GM18508 (cell line): ENCODE data around the gene METAP1D.
"Not testable (repeated sequence)": the region's sequence is repeated elsewhere in the genome, so short reads cannot be mapped to it uniquely, and the experiment has no call there.

Experiments
- ATAC-seq: cut with Tn5 transposase; IDR thresholded peaks from one replicate; pipeline ENCODE4 v1.9.1; 2021; ENCODE audit warnings: moderate number of reproducible peaks; ENCODE audit not compliant: insufficient read depth, unreplicated experiment

Gene METAP1D

GRCh38 chr2:172099472-172100079 lies 99.8 kb downstream of the METAP1D start:
- ATAC-seq, result no peak

- ATAC-seq, result no peak
These were observed 100.6 kb downstream of the METAP1D start for GRCh38 chr2:172100080-172100934.

- ATAC-seq, result no peak
These were observed 101.4 kb downstream of the METAP1D start for GRCh38 chr2:172100935-172101820.

GRCh38 chr2:172101821-172102390 lies 102.2 kb downstream of the METAP1D start:
- ATAC-seq, result no peak

- ATAC-seq, result peak; percentile 31
These were observed 102.9 kb downstream of the METAP1D start, which contains the start of gene DLX2 for GRCh38 chr2:172102391-172103359. DLX2 (minus strand) TSS chr2:172102900; CDS start chr2:172102538, 362 bp downstream.

- ATAC-seq, result no peak
These were observed 103.9 kb downstream of the METAP1D start for GRCh38 chr2:172103471-172104272.

- ATAC-seq, result no peak
These were observed 105.8 kb downstream of the METAP1D start for GRCh38 chr2:172105471-172106107.

- ATAC-seq, result no peak
These were observed 106.6 kb downstream of the METAP1D start for GRCh38 chr2:172106108-172106961.

GRCh38 chr2:172107690-172108586 lies 108.2 kb downstream of the METAP1D start:
- ATAC-seq, result no peak

- ATAC-seq, result no peak
These were observed 108.8 kb downstream of the METAP1D start for GRCh38 chr2:172108587-172108930.

GRCh38 chr2:172109256-172109987 lies 109.7 kb downstream of the METAP1D start:
- no peak for ATAC-seq

- no peak for ATAC-seq
These were observed 110.4 kb downstream of the METAP1D start for GRCh38 chr2:172109988-172110811.

GRCh38 chr2:172113617-172114016 lies 113.9 kb downstream of the METAP1D start:
- ATAC-seq, result no peak

- ATAC-seq, result not testable (repeated sequence)
These were observed 114.4 kb downstream of the METAP1D start for GRCh38 chr2:172114176-172114575.

- ATAC-seq, result no peak
These were observed 114.8 kb downstream of the METAP1D start for GRCh38 chr2:172114579-172114978.
